ENCODE results near the gene MORF4L1. TPM values are rescaled to one million over a fixed set of nuclear protein-coding genes. Genes with fewer than 3 reads are reported as not detected.

Gene MORF4L1
- polyA plus RNA-seq, 1 donor from 2014 or later, result 1,505 TPM

DNA sequence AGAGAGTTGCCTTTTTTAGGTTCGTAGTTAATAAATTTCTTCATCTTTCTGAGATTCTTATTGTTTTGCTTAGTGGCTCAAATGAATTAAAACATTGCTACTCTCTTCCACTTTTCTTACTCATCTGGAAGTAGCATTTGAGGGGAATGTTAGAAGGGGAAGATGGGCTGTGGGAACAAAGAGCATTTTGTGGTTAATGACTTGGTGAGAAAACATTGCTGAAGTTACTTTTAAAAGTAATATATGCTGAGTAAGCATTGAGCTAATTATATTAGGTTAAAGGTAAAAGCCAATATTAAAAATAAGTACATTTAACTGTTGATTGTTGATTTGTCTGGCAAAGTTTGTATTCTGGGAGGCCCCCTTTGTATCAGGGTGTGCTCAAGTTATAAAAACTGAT lies 5.7 kb downstream of the MORF4L1 start:
- no peaks in the 10 kb centered on the region for H3K9me2 ChIP-seq (ENCODE audit: insufficient read depth, low read length)
- H3K79me2 ChIP-seq (replicated peaks; ENCODE audit: insufficient read depth, low read length), result peaks cover 97% of the 10 kb centered on the region
- H3K36me3 ChIP-seq (ENCODE audit: insufficient read depth, low read length), result no peaks in the 10 kb centered on the region
- peaks cover 78% of the 10 kb centered on the region for H4K20me1 ChIP-seq (ENCODE audit: insufficient read depth)
- H3K4me2 ChIP-seq (ENCODE audit: low read length), result peak overlapping the region; percentile 10
- no peaks in the 10 kb centered on the region for H3K9me3 ChIP-seq (ENCODE audit: low read length)
- H3K27ac ChIP-seq (ENCODE audit: low read length), result no peak overlapping the region
- H3F3A ChIP-seq (ENCODE audit: insufficient read depth, low read length, poor library complexity, severe bottlenecking), result no peaks in the 10 kb centered on the region
- H3K4me3 ChIP-seq (ENCODE audit: low read length), result peak overlapping the region; percentile 37
- no peak overlapping the region for H2AFZ ChIP-seq (ENCODE audit: low read depth, low read length)
- no peak overlapping the region for H3K9ac ChIP-seq (ENCODE audit: low read length)
- no peak for TF ChIP-seq EZH2 (IDR thresholded peaks at IDR 0.05; ENCODE audit: borderline replicate concordance, insufficient read depth, low read length, poor library complexity, severe bottlenecking)
- no peak for TF ChIP-seq POLR2AphosphoS5 (IDR thresholded peaks at IDR 0.05)
- TF ChIP-seq TAF1 (IDR thresholded peaks at IDR 0.05; ENCODE audit: low read depth), result no peak
- TF ChIP-seq SMC3 (conservative IDR thresholded peaks at IDR 0.05; ENCODE audit: poor library complexity), result no peak
- TF ChIP-seq EP300 (conservative IDR thresholded peaks at IDR 0.05; ENCODE audit: poor library complexity, severe bottlenecking), result no peak
- no peaks in the 10 kb centered on the region for H3K27me3 ChIP-seq (ENCODE audit: insufficient read depth, low read depth, low read length)

DNA sequence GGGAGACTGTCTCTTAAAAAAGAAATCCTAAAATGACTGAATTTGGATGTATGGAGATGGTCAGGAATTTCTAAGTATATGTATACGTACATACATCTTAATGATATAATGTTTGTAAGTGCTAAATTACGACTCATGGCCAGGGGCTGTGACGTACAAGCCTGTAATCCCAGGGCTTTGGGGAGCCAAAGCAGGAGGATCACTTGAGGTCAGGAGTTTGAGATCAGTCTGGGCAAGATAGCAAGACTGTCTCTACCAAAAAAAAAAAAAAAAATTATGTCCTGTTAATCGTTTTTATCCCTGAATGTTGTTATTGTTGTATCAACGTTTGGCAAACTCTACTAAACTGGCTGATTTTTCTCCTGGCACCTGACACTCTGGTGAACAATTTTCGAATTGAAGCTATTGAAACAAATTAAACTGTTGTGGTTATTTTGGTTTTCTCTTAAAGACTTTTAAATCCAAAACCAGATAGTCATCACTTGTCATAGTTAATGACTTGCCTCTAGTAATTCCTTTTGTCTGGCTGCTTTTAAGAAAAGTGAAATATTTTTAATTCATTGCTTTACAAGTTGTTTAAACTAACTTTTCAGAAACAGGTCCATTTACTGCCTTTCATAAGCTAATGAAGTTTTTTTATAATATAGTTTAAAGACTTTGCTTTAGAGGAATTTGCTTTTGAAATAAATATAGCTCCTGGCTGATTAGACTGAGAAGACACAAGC lies 7.0 kb downstream of the MORF4L1 start:
- H3F3A ChIP-seq (ENCODE audit: insufficient read depth, low read length, poor library complexity, severe bottlenecking), result no peaks in the 10 kb centered on the region
- peaks cover 77% of the 10 kb centered on the region for H4K20me1 ChIP-seq (ENCODE audit: insufficient read depth)
- no peak overlapping the region for H3K4me3 ChIP-seq (ENCODE audit: low read length)
- H3K9ac ChIP-seq (ENCODE audit: low read length), result no peak overlapping the region
- H3K9me3 ChIP-seq (ENCODE audit: low read length), result no peaks in the 10 kb centered on the region
- peaks cover 97% of the 10 kb centered on the region for H3K79me2 ChIP-seq (replicated peaks; ENCODE audit: insufficient read depth, low read length)
- no peaks in the 10 kb centered on the region for H3K9me2 ChIP-seq (ENCODE audit: insufficient read depth, low read length)
- no peak overlapping the region for H2AFZ ChIP-seq (ENCODE audit: low read depth, low read length)
- no peaks in the 10 kb centered on the region for H3K27me3 ChIP-seq (ENCODE audit: insufficient read depth, low read depth, low read length)
- TF ChIP-seq RAD21 (conservative IDR thresholded peaks at IDR 0.05), result no peak
- TF ChIP-seq POLR2AphosphoS5 (IDR thresholded peaks at IDR 0.05), result no peak
- TF ChIP-seq MXI1 (conservative IDR thresholded peaks at IDR 0.05; ENCODE audit: poor library complexity, severe bottlenecking), result no peak
- no peak for TF ChIP-seq EP300 (conservative IDR thresholded peaks at IDR 0.05; ENCODE audit: poor library complexity, severe bottlenecking)
- no peak for TF ChIP-seq TAF1 (IDR thresholded peaks at IDR 0.05; ENCODE audit: low read depth)
- TF ChIP-seq EZH2 (IDR thresholded peaks at IDR 0.05; ENCODE audit: borderline replicate concordance, insufficient read depth, low read length, poor library complexity, severe bottlenecking), result no peak
- no peaks in the 10 kb centered on the region for H3K36me3 ChIP-seq (ENCODE audit: insufficient read depth, low read length)
- no peak overlapping the region for H3K4me2 ChIP-seq (ENCODE audit: low read length)
- no peak overlapping the region for H3K27ac ChIP-seq (ENCODE audit: low read length)

DNA sequence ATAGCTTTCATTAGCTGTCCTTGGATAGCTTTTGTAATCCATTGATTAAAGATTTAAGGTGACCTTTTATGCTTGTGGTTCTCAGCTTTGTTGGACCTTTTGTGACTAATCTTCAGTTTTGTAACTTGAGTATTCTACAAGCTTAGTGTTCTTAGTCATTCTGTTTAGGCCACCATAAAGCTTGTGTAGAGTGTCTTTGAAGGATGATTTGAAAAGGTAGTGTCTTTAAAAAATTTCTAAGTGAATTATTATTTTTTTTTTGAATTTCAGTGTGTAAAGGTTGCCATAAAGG lies 7.5 kb downstream of the MORF4L1 start:
- Histone ChIP-seq H3K27me3 (ENCODE audit: insufficient read depth, low read depth, low read length) (no peaks in the 10 kb centered on the region), H3K79me2 (replicated peaks; ENCODE audit: insufficient read depth, low read length) (peaks cover 97% of the 10 kb centered on the region), H3K27ac (ENCODE audit: low read length) (no peak overlapping the region), H4K20me1 (ENCODE audit: insufficient read depth) (peaks cover 77% of the 10 kb centered on the region), H2AFZ (ENCODE audit: low read depth, low read length) (no peak overlapping the region), H3K9me2 (ENCODE audit: insufficient read depth, low read length) (no peaks in the 10 kb centered on the region), H3K9ac (ENCODE audit: low read length) (no peak overlapping the region), H3K36me3 (ENCODE audit: insufficient read depth, low read length) (no peaks in the 10 kb centered on the region), H3K4me2 (ENCODE audit: low read length) (no peak overlapping the region), H3K4me3 (ENCODE audit: low read length) (no peak overlapping the region), H3K9me3 (ENCODE audit: low read length) (no peaks in the 10 kb centered on the region), H3F3A (ENCODE audit: insufficient read depth, low read length, poor library complexity, severe bottlenecking) (no peaks in the 10 kb centered on the region)
- TF ChIP-seq POLR2AphosphoS5 (IDR thresholded peaks at IDR 0.05) (no peak), EP300 (conservative IDR thresholded peaks at IDR 0.05; ENCODE audit: poor library complexity, severe bottlenecking) (no peak), MXI1 (conservative IDR thresholded peaks at IDR 0.05; ENCODE audit: poor library complexity, severe bottlenecking) (no peak), SMC3 (conservative IDR thresholded peaks at IDR 0.05; ENCODE audit: poor library complexity) (no peak), TAF1 (IDR thresholded peaks at IDR 0.05; ENCODE audit: low read depth) (no peak)

DNA sequence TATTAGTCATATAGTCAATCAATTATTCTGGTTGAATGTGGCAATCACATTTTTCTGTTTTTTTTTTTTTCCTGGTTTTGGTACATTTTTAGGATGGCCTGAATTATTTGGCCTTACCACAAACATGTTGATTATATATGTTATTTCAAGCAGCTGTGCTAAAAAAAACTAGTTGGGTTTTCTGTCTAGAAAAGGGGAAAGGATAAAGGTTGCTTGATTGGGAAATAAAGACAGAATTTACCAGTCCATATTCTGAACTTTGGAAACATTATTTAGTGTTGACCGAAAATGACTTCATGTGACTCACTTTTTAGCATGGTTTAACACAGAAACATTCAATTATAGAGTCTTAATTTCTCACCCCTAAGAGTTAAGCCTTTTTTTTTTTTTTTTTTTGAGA lies 8.1 kb downstream of the MORF4L1 start:
- Histone ChIP-seq H2AFZ (ENCODE audit: low read depth, low read length) (no peak overlapping the region), H3K27ac (ENCODE audit: low read length) (no peak overlapping the region), H3K9me3 (ENCODE audit: low read length) (no peaks in the 10 kb centered on the region), H3K9ac (ENCODE audit: low read length) (no peak overlapping the region), H3K4me2 (ENCODE audit: low read length) (no peak overlapping the region), H3K36me3 (ENCODE audit: insufficient read depth, low read length) (no peaks in the 10 kb centered on the region), H3K4me3 (ENCODE audit: low read length) (no peak overlapping the region), H3K9me2 (ENCODE audit: insufficient read depth, low read length) (no peaks in the 10 kb centered on the region), H4K20me1 (ENCODE audit: insufficient read depth) (peaks cover 78% of the 10 kb centered on the region), H3K79me2 (replicated peaks; ENCODE audit: insufficient read depth, low read length) (peaks cover 97% of the 10 kb centered on the region), H3K27me3 (ENCODE audit: insufficient read depth, low read depth, low read length) (no peaks in the 10 kb centered on the region), H3F3A (ENCODE audit: insufficient read depth, low read length, poor library complexity, severe bottlenecking) (no peaks in the 10 kb centered on the region)
- TF ChIP-seq POLR2AphosphoS5 (IDR thresholded peaks at IDR 0.05) (no peak), TAF1 (IDR thresholded peaks at IDR 0.05; ENCODE audit: low read depth) (no peak), MXI1 (conservative IDR thresholded peaks at IDR 0.05; ENCODE audit: poor library complexity, severe bottlenecking) (no peak), EP300 (conservative IDR thresholded peaks at IDR 0.05; ENCODE audit: poor library complexity, severe bottlenecking) (no peak), EZH2 (IDR thresholded peaks at IDR 0.05; ENCODE audit: borderline replicate concordance, insufficient read depth, low read length, poor library complexity, severe bottlenecking) (no peak), RAD21 (conservative IDR thresholded peaks at IDR 0.05) (no peak), SMC3 (conservative IDR thresholded peaks at IDR 0.05; ENCODE audit: poor library complexity) (no peak)
- TF ChIP-seq, protein P1, sequence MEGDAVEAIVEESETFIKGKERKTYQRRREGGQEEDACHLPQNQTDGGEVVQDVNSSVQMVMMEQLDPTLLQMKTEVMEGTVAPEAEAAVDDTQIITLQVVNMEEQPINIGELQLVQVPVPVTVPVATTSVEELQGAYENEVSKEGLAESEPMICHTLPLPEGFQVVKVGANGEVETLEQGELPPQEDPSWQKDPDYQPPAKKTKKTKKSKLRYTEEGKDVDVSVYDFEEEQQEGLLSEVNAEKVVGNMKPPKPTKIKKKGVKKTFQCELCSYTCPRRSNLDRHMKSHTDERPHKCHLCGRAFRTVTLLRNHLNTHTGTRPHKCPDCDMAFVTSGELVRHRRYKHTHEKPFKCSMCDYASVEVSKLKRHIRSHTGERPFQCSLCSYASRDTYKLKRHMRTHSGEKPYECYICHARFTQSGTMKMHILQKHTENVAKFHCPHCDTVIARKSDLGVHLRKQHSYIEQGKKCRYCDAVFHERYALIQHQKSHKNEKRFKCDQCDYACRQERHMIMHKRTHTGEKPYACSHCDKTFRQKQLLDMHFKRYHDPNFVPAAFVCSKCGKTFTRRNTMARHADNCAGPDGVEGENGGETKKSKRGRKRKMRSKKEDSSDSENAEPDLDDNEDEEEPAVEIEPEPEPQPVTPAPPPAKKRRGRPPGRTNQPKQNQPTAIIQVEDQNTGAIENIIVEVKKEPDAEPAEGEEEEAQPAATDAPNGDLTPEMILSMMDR (IDR thresholded peaks at IDR 0.05; ENCODE audit: poor library complexity, severe bottlenecking), result no peak
- TF ChIP-seq, protein P2, sequence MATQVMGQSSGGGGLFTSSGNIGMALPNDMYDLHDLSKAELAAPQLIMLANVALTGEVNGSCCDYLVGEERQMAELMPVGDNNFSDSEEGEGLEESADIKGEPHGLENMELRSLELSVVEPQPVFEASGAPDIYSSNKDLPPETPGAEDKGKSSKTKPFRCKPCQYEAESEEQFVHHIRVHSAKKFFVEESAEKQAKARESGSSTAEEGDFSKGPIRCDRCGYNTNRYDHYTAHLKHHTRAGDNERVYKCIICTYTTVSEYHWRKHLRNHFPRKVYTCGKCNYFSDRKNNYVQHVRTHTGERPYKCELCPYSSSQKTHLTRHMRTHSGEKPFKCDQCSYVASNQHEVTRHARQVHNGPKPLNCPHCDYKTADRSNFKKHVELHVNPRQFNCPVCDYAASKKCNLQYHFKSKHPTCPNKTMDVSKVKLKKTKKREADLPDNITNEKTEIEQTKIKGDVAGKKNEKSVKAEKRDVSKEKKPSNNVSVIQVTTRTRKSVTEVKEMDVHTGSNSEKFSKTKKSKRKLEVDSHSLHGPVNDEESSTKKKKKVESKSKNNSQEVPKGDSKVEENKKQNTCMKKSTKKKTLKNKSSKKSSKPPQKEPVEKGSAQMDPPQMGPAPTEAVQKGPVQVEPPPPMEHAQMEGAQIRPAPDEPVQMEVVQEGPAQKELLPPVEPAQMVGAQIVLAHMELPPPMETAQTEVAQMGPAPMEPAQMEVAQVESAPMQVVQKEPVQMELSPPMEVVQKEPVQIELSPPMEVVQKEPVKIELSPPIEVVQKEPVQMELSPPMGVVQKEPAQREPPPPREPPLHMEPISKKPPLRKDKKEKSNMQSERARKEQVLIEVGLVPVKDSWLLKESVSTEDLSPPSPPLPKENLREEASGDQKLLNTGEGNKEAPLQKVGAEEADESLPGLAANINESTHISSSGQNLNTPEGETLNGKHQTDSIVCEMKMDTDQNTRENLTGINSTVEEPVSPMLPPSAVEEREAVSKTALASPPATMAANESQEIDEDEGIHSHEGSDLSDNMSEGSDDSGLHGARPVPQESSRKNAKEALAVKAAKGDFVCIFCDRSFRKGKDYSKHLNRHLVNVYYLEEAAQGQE (IDR thresholded peaks at IDR 0.05; ENCODE audit: borderline replicate concordance), result no peak
